T47D (cell line): ENCODE data around the gene FAM120AOS.

ENCODE experiments used
- DNase-seq, 2 experiments: peaks; one replicate each; pipeline versions ENCODE4 v3.0.0 to v3.0.0-alpha.2; 2011 to 2012; ENCODE audit warnings: low read depth in 1 of 2, low spot score in 1 of 2
- JUND ChIP-seq: IDR thresholded peaks from 2 replicates; pipeline ENCODE4 v1.6.1; 2012; ENCODE audit warnings: low read depth
- in situ Hi-C: cut with HindIII; loops from 2 replicates; pipeline ENCODE4 v1.10.0; 2016; ENCODE audit warnings: low sequenced_read_pairs, low pct_unique_long_range_greater_than_20kb

Gene FAM120AOS

DNA sequence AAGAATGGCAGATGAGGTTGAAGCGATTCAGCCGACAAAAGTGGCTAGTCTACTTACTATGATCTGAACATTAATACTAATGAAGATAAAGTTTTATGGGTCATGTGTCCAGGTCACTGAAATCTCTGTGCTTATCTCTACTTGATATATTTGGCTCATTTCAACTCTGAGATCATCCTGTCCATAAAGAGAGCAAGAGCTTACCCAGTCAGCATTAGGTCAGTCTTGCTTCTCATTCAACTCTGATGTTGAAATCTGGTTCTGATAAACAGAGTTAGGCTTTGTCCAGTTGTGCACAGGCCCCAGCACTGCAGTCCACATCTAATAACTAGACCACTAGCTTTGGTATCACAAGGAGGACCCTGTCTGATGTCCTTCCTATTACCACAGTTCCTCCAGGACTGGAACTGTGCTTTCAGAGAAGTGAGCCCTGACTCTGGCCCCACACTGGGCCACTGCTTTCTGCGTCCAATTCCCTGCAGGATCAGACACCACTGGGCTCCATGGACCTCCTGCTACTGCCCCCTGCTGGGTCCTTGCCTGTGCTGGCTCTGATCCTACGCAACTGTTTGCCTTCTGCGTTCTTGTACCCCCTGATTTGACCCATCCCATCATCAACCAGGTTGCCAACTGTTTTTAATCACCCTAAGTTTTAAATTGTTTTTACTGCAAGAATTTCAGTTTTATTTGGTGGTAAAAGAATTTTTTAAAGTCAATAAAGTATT lies 25.6 kb downstream of the FAM120AOS start:
- DNase-seq: no peak
- TF ChIP-seq JUND: no peak
- in situ Hi-C loops: no loop called here

DNA sequence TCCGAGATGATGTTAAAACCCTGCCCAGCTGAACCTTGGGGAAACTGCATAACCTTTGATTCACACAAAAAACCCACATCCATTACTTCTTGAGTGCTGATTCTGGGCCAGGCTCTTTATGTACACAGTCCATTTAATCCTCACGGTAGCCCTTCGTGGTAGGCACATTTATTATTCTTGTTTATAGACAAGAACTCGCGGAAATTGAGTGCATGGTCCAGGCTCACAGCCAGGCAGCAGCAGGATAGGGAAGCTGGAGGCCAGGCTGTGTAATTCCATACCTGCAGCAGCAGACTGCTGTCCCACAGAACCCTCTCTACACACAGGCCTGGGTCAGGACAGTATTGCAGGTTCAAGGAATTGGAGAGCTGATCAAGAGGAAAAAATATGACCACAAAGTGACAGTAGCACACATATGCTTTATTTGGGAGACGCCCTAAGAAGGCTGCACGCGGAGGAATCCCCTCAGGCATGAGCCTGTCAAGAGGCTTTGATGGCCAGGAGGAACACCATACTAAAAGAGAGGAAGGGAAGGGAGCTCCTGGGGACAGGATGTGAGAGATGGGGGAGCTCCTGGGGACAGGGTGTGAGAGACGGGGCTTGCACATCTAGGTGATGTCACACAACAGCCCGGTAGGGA lies 30.3 kb downstream of the FAM120AOS start:
- no peak for DNase-seq
- in situ Hi-C loops: no loop called here
- TF ChIP-seq JUND: no peak

DNA sequence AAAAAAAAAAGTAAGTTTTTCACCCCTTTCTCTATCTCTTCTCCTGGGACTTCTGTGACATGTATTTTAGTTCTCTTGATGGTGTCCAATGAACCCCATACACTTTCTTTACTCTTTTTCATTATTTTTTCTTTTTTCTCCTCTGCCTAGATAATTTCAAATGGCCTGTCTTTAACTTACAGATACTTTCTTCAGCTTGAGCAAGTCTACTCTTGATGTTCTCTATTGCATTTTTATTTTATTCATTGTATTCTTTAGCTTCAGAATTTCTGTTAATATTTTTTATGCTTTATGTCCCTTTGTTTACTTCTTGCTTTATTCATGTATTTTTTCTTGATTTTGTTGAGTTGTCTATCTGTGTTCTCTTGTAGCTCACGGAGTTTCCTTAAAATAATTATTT lies 34.4 kb downstream of the FAM120AOS start:
- in situ Hi-C loops: no loop called here
- DNase-seq: no peak

DNA sequence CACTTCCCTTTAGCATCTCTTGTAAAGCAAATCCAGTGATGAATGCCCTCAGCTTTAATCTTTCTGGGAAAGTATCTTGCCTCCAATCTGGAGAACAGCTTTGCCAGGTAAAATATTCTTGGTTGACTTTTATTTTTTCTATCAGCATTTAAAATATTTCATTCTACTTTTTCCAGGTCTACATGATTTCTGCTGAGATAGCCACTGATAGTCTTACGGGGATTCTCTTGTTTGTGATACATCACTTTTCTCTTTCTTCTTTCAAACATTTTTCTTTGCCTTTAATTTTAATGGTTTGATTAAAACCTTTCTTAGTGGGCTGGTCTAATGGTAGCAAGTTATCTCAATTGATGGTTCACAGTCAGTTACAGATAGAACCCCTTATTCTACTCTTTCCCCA lies 35.8 kb downstream of the FAM120AOS start:
- in situ Hi-C loops: no loop called here
- DNase-seq: no peak
- TF ChIP-seq JUND: no peak

More for the DNA sequence above, 34.4 kb downstream of the FAM120AOS start:
- TF ChIP-seq JUND: no peak

- TF ChIP-seq JUND: no peak
- in situ Hi-C loops: no loop called here
- no peak for DNase-seq
These were observed 36.7 kb downstream of the FAM120AOS start for GRCh38 chr9:93416530-93417235.

GRCh38 chr9:93415176-93415690 lies 38.1 kb downstream of the FAM120AOS start:
- no peak for TF ChIP-seq JUND
- in situ Hi-C loops: no loop called here
- DNase-seq: no peak

GRCh38 chr9:93413530-93413929 lies 39.9 kb downstream of the FAM120AOS start:
- no peak for TF ChIP-seq JUND
- in situ Hi-C loops: no loop called here
- DNase-seq: no peak

DNA sequence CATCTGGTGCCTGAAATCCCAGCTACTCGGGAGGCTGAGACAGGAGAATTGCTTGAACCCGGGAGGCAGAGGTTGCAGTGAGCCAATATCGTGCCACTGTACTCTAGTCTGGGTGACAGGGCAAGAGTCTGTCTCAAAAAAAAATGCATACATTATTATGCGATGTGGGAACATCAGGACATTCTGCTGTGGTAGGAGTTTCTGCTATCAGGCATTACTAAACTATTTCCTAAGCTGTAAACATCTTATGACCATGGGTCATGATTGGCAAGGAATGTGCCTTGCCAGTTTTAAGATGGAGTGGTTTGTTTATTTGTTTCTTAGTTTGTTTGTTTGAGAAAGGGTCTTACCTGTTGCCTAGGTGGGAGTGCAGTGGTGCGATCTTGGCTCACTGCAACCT lies 47.0 kb downstream of the FAM120AOS start:
- no peak for DNase-seq
- in situ Hi-C loops: no loop called here
- TF ChIP-seq JUND: no peak

DNA sequence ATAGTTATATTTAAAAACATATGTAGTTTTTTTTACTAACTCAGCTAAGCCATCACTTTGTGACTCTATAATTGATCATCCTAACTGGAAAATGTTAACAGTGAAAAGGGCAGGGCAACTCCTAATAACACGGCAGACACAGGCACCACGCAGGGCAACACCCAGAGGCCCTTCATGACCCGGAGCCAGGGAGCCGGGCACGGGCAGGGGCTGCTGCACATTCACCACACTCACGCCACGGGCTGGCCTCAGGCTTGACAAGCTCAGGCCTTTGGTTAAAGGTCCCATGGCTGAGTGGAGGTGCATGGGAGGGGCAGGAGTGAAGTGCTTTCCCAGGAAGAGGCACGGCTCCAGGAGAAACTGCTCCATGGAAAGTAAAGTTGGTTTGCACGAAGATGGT lies 54.9 kb downstream of the FAM120AOS start:
- no peak for DNase-seq
- no peak for TF ChIP-seq JUND
- in situ Hi-C loops: no loop called here

GRCh38 chr9:93397661-93398373 lies 55.6 kb downstream of the FAM120AOS start:
- in situ Hi-C loops: no loop called here
- DNase-seq: no peak
- no peak for TF ChIP-seq JUND
